ENCODE measurements around the gene LRRC47.

Gene LRRC47

DNA sequence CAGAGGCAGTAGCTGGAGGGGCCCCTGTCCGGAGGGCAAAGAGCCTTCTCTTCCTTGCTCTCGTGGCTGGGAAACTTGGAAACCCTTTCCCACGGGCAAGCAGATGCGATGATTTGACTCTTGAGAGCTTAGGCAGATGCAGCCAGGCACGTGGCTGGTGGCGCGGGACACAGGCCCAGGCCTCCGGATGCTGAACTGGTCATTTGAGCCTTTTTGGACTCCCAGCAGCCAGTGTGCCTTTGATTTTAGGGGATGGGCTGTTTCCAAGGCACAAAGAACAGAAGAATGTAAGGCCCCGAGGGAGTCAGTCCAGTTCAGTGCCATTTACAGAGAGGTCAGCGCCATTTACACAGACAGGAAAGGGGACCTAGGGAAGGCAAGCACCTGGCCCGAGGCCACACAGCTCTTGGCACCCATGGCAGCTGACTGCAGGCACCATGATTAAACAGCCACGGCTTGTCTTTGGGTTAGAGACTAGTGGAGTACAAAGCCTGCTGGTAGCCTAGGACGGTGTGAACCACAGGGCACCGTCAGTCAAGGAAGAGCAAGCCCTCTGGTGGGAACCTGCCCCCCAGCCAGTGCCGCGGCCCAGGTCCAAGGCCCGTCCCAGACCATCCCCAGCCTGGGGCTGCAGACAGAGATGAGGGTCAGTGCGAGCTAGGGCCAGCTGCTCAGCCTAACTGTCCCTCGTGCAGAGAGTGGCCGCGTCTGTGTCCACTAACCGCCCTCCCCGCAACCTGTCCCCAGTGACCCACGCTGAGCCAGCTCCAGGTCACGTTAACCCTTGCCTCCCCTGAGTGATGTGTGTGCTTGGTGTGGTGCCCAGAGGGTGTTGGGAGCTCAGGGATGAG is 64.5 kb downstream of the LRRC47 start:
- no peak for DNase-seq

DNA sequence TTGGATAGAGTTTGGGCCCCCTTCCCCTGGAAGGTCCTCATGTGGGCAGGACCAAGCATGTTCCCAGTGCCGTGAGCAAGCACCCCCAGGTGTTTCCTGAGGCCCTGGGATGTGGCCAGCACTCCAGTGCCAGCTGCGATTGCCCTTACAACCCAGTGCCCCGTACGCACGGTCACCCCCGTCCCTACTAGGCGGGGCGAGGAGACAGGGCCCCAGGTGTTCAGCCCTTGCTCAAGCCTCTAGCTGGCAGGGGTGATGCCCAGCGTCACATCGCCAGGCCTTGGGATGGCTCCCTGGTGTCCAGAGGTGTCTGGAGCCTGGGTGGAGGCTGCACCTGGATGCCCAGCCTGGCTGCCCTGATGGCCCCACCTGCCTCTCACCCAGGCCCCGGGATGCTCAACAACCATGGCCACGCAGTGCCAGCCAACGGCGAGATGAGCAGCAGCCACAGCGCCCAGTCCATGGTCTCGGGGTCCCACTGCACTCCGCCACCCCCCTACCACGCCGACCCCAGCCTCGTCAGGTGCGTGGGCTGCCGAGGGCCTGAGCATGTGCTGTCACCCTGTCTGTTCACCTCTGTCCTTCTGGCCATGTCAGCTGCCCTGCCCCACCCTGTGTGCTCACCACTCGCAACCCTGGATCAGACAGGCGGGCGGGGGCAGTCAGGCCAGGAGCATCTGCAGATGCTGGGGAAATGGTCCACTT is 65.6 kb downstream of the LRRC47 start:
- no peak for DNase-seq

DNA sequence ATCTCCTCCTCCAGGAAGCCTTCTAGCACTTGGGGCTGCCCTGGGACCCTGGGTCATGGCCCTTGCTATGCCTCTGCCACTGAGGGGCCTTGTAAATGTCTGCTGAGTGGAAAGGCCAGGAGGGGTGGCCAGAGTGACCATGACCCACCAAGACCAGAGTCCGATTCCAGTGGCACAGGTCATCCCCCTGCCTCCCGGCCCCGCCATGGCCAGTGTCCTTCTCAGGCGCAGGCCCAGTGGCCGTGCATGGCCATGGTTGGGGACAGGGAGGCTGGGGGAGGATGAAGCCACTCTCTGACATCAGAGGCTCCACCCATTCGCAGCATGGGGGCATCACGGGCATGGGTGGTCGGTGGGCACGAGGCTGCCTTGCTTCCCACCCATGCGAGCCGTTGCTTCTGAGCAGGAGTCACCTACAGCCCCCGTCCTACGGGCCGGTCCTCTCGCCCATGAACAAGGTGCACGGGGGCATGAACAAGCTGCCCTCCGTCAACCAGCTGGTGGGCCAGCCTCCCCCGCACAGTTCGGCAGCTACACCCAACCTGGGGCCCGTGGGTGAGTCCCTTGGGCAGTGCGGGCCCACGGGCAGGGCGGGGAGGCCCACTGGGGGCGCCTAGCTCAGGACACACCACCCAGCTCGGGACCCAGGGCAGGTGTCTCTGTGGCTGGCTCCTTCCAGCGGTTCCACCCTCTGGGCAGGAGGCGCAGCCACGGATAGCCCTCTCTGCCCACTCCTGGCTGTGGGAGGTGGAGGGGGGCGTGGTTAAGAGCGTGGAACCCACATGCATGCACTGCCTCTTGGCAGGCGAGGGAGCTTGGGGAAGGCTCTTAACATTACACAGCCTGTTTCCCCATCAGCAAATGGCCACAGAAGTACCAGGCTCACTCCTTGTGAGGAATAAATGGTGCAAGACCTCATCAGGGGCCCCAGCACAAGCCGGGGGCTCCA is 66.4 kb downstream of the LRRC47 start:
- DNase-seq: no peak
